Measurements from ENCODE around the gene EIF3D. TPM values are rescaled to one million over a fixed set of nuclear protein-coding genes. Genes with fewer than 3 reads are reported as not detected.

Gene EIF3D
- total and polyA plus RNA-seq, 2 experiments from 2014 or later: 148 to 381 TPM

DNA sequence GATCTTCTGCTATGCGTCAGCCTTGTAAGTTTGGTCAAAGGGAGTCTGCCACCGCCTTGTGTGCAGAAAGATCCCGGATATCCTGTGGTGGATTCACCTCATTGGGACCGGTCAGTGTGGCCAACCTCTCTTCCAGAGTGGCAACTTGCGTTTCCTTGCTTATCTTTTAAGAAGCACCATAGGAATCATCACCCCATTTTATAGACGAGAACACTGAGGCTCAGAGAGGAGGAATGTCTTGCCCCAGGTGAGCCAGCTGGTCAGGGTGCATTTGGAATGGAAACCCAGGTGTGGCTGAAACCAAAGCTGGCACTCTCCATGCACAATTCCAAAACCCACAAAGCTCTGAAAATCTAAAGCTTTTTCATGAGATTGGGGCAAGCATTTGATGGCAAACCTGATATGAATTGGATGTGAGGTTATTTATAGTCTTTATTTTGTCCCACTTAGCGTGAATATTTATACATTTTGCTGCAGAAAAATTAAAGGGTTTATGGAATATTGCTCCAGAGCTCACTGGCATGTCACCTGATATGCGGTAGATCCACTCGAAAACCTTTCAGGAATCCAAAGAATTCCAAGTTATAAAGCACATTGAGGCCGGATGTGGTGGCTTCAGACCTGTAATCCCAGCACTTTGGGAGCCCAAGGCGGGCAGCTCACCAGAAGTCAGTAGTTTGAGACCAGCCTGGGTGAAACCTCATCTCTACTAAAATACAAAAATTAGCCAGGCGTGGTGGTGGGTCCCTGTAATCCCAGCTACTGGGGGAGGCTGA, 12.1 kb upstream of the EIF3D start:
- no peaks in the 10 kb centered on the region for H3K27me3 ChIP-seq (ENCODE audit: insufficient read depth)
- Mint-ChIP-seq H3K27ac (no peak overlapping the region), H3K4me3 (no peak overlapping the region), H3K36me3 (ENCODE audit: low read depth) (no peaks in the 10 kb centered on the region), H3K27me3 (ENCODE audit: insufficient read depth, low read depth, poor library complexity) (peaks cover 11% of the 10 kb centered on the region), H3K9me3 (no peaks in the 10 kb centered on the region), H3K4me1 (peaks cover under 1% of the 10 kb centered on the region; the same call in 2 of the 3 replicates)
- ATAC-seq: no peak
- H3K4me1 ChIP-seq (ENCODE audit: insufficient read depth): no peaks in the 10 kb centered on the region; the same call in none of the 2 replicates
- H3K79me2 ChIP-seq (replicated peaks; ENCODE audit: insufficient read depth): no peaks in the 10 kb centered on the region
- H3K4me3 ChIP-seq: no peak overlapping the region
- no peaks in the 10 kb centered on the region for H3K9me2 ChIP-seq (ENCODE audit: insufficient read depth)
- no peak overlapping the region for H3K27ac ChIP-seq (ENCODE audit: low read depth)
- no peaks in the 10 kb centered on the region for H4K20me1 ChIP-seq (replicated peaks; ENCODE audit: insufficient read depth)
- DNase-seq (ENCODE audit: low spot score): peak; percentile 55
- H3K4me2 ChIP-seq: no peak overlapping the region
- H3F3A ChIP-seq (replicated peaks; ENCODE audit: low read depth): no peaks in the 10 kb centered on the region
- no peaks in the 10 kb centered on the region for H3K36me3 ChIP-seq (ENCODE audit: insufficient read depth)
- TF ChIP-seq CTCF (conservative IDR thresholded peaks at IDR 0.05; ENCODE audit: low read depth in 2 of 2) (no peak), ZNF331 (CRISPR knock-in tag; IDR thresholded peaks at IDR 0.05; ENCODE audit: low read depth) (no peak), NANOG (IDR thresholded peaks at IDR 0.05; ENCODE audit: borderline replicate concordance) (no peak), JUNB (IDR thresholded peaks at IDR 0.05; ENCODE audit: unreplicated experiment) (no peak), ZNF114 (CRISPR knock-in tag; IDR thresholded peaks at IDR 0.05) (no peak), REST (IDR thresholded peaks at IDR 0.05; ENCODE audit: unreplicated experiment) (no peak), EZH2phosphoT487 (IDR thresholded peaks at IDR 0.05; ENCODE audit: unreplicated experiment) (no peak), POLR2AphosphoS5 (IDR thresholded peaks at IDR 0.05; ENCODE audit: low read depth) (no peak), EZH2 (IDR thresholded peaks at IDR 0.05; ENCODE audit: low read depth, unreplicated experiment) (no peak), STAT1 (IDR thresholded peaks at IDR 0.05; ENCODE audit: unreplicated experiment) (no peak), ZNF462 (CRISPR knock-in tag; IDR thresholded peaks at IDR 0.05) (no peak)
- TF ChIP-seq, protein P1, sequence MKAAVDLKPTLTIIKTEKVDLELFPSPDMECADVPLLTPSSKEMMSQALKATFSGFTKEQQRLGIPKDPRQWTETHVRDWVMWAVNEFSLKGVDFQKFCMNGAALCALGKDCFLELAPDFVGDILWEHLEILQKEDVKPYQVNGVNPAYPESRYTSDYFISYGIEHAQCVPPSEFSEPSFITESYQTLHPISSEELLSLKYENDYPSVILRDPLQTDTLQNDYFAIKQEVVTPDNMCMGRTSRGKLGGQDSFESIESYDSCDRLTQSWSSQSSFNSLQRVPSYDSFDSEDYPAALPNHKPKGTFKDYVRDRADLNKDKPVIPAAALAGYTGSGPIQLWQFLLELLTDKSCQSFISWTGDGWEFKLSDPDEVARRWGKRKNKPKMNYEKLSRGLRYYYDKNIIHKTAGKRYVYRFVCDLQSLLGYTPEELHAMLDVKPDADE (IDR thresholded peaks at IDR 0.05): no peak
- peak overlapping the region; percentile 32; the same call in 1 of the 2 replicates for H2AFZ ChIP-seq

Data from GM23338 (cell line).